GM19397 (cell line): ENCODE measurements around the gene ARID1B.

ENCODE experiments used
- ATAC-seq: cut with Tn5 transposase; IDR thresholded peaks from one replicate; pipeline ENCODE4 v1.9.1; 2021; ENCODE audit warnings: mild to moderate bottlenecking, moderate library complexity; ENCODE audit not compliant: unreplicated experiment

ARID1B gene

GRCh38 chr6:156776840-156777576 is at the start of gene ARID1B:
ARID1B (plus strand) TSS chr6:156777378; CDS start chr6:156777681, 303 bp downstream.
- peak; percentile 48 for ATAC-seq

- ATAC-seq = no peak
Observed at GRCh38 chr6:156727715-156728385, 49.3 kb upstream of the ARID1B start.

GRCh38 chr6:156729248-156729647 is 47.9 kb upstream of the ARID1B start:
- ATAC-seq = no peak

- ATAC-seq = no peak
Observed at GRCh38 chr6:156731396-156731795, 45.8 kb upstream of the ARID1B start.

GRCh38 chr6:156735751-156736150 is 41.4 kb upstream of the ARID1B start:
- no peak for ATAC-seq

- ATAC-seq = no peak
Observed at GRCh38 chr6:156740604-156741003, 36.6 kb upstream of the ARID1B start.

GRCh38 chr6:156741287-156742073 is 35.7 kb upstream of the ARID1B start:
- no peak for ATAC-seq

- ATAC-seq = no peak
Observed at GRCh38 chr6:156747715-156748114, 29.5 kb upstream of the ARID1B start.

GRCh38 chr6:156748504-156748903 is 28.7 kb upstream of the ARID1B start:
- no peak for ATAC-seq

GRCh38 chr6:156752666-156753301 is 24.4 kb upstream of the ARID1B start:
- ATAC-seq = peak; percentile 66

- no peak for ATAC-seq
Observed at GRCh38 chr6:156756630-156757610, 20.3 kb upstream of the ARID1B start.

- no peak for ATAC-seq
Observed at GRCh38 chr6:156757849-156758248, 19.3 kb upstream of the ARID1B start.

GRCh38 chr6:156760377-156760776 is 16.8 kb upstream of the ARID1B start:
- no peak for ATAC-seq

GRCh38 chr6:156762547-156762946 is 14.6 kb upstream of the ARID1B start:
- ATAC-seq = no peak

- ATAC-seq = no peak
Observed at GRCh38 chr6:156765117-156765516, 12.1 kb upstream of the ARID1B start.

- ATAC-seq = peak; percentile 93
Observed at GRCh38 chr6:156767603-156768467, 9.3 kb upstream of the ARID1B start.

GRCh38 chr6:156771047-156771446 is 6.1 kb upstream of the ARID1B start:
- ATAC-seq = no peak

- no peak for ATAC-seq
Observed at GRCh38 chr6:156771761-156772160, 5.4 kb upstream of the ARID1B start.

- ATAC-seq = no peak
Observed at GRCh38 chr6:156773476-156773875, 3.7 kb upstream of the ARID1B start.
